ENCODE measurements around the gene PDCL3. TPM values are rescaled to one million over a fixed set of nuclear protein-coding genes. Genes with fewer than 3 reads are reported as not detected.

PDCL3 gene
- 16.3 and 23.8 TPM in 2 replicates for total RNA-seq (2014; rRNA removed)
- 30.8 TPM for polyA plus RNA-seq (2012)

DNA sequence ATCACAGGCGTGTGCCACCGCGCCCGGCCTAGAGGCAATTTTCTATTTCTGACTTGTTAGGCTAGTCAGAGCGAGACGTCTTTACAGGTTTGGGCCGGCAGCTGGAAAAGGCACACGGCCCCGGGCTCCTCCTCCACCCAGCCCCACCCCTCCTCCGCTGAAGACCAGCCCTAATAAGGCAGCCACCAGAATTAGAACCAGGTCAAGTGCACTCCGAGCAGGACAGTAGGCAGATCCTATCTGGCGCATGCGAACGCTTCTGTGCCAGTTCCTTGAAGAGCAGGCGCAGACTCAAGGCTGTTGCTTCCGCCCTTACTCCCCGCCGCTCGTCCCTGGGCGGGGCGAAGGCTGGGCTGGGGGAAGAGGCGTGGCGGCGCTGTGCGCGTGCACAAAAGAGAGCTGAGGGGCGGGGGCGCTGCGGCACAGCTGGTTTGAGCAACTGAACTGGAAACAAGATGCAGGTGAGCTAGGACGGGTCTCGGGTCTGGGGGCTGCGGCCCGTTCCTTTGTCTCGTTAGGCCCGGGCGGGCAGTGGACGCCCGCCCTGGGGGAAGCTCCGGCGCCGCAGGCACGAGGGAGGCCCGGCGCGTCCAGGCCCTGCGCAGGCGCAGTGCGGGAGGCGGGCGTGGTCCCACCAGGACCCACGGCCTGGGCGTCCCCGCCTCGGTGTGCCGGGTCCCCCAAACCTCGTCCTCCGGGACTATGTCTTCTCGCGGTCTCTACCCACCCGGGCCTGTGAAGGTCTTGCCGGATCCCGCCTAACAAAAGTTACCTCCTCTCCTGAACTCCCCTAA is at the start of gene PDCL3:
PDCL3 (plus strand) TSS at position 381 of the 794 bp plus-strand sequence; CDS start at position 456, 75 bp downstream.
- DNase-seq (ENCODE audit: low read depth): peak; percentile 99

DNA sequence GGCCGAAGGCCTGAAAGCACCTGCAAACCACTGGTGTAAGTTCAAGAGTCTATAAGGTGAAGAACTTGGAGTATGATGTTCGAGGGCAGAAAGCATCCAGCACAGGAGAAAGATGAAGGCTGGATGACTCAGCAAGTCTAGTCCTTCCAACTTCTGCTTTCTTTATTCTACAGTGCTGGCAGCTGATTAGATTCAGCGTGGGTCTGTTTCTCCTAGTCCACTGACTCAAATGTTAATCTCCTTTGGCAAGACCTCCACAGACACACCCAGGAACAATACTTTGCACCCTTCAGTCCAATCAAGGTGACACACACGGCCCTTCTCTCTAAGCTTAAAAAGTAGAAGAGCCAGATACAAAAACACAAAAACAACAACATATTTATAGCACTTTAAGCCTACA is 49.1 kb upstream of the PDCL3 start:
- no peak for DNase-seq (ENCODE audit: low read depth)

DNA sequence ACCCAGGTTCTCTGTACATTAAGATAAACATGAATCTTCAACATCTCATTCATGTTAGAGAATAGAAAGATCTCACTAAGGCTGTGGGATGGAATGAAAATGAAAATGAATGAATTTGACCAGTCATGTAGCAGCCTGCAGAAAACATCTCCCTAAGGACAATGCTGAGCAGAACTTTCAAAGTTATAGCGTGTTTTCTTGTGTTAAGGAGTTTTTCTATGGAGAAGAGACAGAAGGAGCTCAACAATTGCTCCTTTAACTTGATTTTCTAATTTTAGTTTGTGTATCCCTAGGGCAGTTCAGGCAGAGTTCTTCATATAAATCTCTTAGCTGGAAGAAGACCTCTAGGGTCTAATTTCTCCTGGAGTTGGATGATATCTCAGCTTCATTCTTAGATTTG is 45.2 kb upstream of the PDCL3 start:
- no peak for DNase-seq (ENCODE audit: low read depth)

DNA sequence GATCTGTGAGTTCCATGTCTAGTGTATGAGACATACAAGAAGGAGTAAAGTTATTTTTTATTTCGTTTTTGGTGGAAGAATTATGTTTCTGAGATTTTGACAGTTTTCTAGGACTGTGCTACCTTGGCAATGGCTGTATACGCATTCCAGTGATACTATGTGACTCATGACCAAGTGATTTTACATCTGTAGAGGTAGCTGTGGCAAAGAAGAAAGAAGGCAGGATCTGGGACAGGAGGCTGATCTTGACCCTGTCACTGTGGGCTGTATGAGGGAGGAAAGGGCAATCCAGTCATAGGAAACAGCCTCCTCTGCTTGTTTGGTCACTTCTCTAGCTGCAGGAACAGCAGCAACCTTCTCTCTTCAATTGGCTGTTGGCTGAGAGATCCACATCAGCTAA is 44.0 kb upstream of the PDCL3 start:
- DNase-seq (ENCODE audit: low read depth): no peak

DNA sequence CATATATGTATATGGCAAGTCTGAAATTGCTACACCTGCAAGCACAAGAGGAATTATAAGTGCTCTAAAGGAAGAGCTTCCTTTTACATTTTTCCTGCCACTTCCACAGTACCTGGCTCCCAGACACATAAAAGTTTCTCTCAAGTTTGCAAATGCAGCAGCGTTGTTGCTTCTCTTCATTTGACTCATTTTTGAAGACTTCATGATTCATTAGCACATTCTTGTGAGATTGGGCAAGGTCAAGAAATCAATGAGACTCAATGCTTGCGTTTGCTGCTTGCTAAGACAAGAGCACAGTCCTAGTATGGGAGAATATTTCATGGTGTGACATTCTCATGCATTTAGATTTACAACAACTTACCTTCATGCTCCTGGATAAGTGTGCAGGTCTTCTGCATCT is 42.6 kb upstream of the PDCL3 start:
- no peak for DNase-seq (ENCODE audit: low read depth)

DNA sequence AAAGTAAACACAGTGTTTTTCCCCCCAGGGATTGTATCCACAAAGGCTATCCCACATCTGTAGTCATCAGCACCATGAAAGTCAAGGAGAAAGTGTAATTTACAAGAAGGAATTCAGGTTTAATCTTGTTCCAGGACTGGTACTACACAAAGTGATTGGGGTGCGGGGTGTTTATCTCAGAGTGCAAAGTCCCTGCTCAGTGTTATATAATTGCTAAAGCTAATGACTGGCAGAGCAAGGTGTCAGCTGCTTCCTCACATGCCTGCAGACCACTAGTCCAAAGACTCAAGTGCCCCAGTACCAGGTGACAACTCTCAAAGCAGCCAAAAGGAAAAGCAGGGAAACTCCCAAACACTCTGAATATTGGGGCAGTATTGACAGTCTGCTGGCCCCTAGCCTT is 40.4 kb upstream of the PDCL3 start:
- DNase-seq (ENCODE audit: low read depth): no peak

DNA sequence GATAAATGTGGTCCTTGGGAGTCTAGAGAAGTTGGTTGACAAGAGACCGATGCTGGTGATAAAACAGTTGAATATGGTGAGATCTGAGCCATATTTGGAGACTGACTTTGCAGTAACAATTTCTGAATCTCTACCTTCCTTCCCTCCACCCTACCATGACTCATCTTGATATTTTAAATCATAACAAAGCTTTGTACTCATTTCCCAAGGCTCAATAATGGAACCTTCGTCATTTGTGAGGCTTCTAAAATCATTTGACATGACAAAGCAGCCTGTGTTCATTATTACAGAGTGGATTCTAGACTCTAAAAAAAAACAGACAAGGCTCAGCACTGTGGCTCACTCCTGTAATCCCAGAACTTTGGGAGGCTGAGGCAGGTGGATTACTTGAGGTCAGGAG is 38.5 kb upstream of the PDCL3 start:
- peak; percentile 11 for DNase-seq (ENCODE audit: low read depth)

DNA sequence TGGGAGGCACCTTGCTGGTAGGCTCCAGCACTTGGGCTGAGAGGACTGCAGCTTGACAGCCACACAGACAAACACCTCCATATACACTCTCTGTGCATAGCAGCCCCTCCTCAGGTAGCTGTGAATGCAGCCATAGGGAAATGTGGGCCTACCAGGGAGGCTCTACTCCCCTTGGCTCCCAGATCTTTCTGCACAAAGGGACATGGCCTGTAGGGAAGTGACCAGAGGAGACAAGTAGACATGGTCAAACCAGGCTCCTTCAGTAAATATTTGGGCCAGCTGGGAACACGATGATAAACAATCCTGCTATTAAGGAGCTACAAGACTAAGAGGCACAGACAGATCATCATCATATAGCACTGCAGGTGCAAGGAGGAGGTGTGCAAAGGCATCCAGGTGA is 35.9 kb upstream of the PDCL3 start:
- no peak for DNase-seq (ENCODE audit: low read depth)

DNA sequence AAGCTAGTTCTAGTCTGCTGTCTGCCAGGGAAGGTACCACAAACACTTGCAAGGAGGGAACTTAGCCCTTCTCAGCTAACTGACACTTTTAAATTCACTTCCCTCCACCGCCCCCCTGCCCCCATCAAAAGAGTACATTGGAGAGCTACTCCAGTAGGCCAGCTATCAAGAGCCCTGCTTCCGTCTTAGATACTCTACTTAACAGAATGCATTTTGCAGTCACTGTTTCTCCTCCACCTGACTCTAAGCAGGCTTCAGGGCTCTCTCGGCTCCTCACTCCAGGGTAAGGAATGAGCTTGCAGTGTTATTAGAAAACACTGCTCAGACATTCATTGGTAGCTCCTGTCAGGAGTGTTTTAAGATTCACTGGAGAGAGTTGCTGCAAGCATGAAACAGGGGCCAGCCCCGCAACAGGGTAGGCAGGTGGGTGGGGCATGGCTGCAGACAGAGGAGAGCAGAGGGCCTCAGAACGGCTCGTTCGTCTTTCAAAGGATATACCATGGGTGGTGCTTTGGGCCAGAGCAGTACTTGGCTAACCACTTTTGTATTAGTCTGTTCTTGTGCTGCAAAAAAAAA is 35.3 kb upstream of the PDCL3 start:
- no peak for DNase-seq (ENCODE audit: low read depth)

DNA sequence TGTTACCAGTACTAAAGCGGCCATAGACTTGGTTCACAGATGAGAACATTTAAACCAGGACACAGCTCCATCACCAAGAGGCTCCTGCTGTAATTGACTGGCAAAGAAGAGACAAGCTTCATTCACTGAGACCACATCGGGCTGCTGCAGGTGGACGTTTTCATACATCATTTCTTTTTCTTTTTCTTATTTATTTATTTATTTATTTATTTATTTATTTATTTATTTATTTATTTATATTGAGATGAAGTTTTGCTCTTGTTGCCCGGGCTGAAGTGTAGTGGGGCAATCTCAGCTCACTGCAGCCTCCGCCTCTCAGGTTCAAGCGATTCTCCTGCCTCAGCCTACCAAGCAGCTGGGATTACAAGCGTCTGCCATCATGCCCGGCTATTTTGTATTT is 33.6 kb upstream of the PDCL3 start:
- DNase-seq (ENCODE audit: low read depth): no peak

DNA sequence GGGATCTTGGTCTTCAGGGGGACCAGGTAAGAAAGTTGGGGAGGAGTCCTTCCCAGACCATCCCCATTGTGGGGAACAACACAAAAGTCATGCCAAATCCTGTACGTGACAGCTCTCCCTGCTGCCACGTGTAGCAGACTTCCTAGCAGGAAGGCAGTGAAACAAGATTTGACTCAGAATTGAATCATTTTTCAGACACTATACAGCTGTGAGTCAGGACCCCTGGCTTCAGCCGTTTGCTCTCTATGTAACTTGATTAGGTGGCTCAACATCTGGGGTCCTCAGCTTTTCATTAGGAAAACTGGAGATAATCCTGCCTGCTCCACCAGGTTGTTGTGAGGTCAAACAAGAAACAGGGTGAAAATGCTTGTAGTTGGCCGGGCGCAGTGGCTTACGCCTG is 32.9 kb upstream of the PDCL3 start:
- no peak for DNase-seq (ENCODE audit: low read depth)

DNA sequence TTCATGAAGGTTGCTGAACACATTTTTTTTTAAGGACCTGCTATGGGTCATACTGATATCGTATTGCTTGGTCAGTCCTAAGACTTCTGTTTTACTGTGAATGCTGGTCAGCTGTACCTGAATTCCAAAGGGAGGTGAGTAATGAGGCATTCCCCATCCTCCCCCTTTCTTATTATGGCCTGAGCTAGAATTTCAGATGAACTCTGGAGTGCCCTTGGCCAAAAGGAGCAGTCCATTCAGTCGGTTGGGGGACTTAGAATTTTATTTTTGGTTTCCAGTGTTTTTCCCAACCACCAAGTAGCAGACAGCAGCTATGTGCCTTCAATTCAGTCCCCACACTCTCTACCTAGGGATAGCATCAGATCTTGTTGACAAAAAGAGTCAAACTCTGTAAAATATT is 26.9 kb upstream of the PDCL3 start:
- no peak for DNase-seq (ENCODE audit: low read depth)

DNA sequence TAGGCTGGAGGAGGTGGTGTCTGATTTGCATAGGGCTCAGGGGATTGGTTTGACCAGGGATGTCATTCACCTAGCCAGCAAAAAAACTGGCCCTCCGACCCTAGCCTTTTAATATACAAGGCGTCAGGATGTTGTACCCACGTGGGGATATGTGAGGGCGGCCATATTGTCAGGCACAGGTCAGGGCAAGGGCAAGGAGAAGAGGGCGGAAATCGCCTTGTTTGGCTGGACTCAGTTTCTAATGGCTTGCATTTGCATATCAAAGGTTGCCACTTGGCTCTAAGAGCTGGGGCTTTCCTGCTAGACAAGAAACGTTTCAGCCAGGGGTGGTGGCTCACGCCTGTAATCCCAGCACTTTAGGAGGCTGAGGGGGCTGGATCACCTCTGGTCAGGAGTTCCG is 24.9 kb upstream of the PDCL3 start:
- no peak for DNase-seq (ENCODE audit: low read depth)

DNA sequence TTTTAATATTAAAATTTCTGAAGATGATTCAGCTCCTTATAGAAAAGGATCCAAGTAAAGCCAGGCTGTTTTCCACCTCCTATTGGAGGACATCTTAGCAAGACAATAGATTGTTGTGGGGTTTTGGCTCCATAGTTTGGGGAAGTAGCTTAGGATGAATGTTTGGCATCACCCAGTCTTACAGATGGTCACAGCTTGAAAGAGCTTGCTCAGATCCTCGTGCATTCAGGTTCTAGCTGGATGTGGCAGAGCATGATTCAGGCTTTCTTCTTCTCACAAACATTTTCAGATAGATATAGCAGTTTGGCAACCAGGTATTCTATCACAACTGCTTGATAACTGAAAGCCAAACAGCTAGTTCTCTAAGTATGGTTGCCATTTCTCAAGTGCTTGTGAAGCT is 23.6 kb upstream of the PDCL3 start:
- no peak for DNase-seq (ENCODE audit: low read depth)

DNA sequence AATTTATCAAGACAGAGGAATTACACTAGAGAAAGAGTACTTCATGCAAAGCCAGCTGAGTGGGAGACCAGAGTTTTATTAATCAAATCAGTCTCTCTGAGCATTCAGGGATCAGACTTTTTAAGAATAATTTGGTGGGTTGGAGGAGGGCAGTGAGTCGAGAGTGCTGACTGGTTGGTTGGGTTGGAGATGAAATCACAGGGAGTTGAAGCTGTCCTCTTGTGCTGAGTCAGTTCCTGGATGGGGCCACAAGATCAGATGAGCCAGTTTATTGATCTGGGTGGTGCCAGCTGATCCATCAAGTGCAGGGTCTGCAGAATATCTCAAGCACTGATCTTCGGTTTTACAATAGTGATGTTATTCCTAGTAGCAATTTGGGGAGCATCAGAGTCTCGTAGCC is 21.4 kb upstream of the PDCL3 start:
- DNase-seq (ENCODE audit: low read depth): no peak

DNA sequence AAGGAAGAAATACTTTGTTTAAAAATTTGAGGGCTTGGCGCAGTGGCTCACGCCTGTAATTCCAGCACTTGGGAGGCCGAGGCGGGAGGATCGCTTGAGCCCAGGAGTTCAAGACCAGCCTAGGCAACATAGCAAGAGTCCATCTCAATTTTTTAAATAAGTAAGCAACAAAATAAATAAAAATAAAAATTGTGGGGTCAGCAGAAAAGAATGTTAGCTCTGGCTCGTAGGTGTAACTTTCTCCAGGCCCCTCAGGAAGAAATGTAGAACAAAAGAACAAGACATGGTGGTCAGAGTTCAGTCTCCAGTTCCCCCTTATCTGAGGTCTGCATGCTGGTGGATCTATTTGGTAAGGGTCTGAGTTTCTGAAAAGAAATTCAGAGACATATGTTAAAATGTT is 20.4 kb upstream of the PDCL3 start:
- no peak for DNase-seq (ENCODE audit: low read depth)

DNA sequence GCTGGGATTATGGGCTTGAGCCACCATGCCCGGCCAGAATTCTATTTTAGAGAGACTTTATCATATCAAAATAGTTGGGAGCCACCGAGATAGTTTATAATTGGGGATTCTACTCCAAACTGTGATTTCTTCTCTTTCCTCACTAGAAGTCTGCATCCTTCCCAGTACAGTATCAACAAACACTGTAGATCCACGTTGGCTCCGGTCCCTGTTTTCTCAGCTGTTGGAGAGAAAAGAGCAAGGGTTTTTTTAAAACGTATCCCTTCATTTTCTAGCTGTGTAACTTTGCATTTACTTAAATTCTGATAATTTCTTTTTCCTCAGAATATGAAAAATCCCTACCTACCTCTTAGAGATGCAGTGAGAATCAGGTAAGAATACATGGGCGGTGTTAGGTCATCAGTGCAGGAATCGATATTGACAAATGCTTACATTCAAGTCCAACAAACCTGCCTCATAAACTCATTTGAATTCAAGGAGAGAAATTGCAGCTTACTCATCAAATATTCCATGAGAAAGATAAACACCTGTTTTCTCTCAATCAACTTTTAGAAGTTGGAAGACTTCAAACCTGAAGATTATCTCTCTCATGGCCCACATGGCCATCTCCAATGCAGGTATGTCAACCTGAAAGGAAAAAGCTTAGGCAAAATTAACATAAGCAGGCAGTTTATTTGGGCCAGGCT is 17.7 kb upstream of the PDCL3 start:
- DNase-seq (ENCODE audit: low read depth): no peak

DNA sequence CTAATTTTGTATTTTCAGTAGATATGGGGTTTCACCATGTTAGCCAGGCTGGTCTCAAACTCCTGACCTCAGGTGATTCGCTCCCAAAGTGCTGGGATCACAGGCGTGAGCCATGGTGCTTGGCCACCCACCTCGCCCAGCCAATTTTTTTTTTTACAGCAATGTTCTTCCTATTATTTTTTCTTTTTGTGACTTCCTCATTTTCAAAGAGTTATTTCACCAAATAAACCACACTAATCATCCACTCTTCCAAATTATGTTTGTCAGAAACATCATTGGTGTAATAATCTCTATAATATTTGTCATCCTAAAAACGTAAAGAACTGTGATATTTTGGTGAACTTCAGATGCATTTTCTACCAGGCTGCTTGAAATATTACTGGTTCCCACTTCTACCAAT is 16.3 kb upstream of the PDCL3 start:
- no peak for DNase-seq (ENCODE audit: low read depth)

DNA sequence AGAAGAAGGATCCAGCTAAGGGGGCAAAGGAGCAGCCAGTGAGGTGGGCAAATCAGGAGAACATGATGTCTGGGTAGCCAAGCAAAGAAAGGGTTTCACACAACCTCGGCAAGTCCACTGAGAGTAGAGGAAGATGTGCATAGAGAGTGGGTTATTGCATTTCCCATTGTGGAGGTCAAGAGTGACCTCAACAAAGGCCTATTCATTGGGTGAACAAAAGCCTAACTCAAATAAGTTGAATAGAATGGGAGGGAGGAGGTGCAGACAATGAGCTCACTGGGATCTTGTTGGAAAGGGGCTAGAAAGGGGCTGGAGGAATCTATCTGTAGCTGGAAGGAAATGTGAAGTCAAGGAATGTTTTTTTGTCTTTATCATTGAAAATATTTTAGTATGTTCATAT is 14.0 kb upstream of the PDCL3 start:
- no peak for DNase-seq (ENCODE audit: low read depth)

DNA sequence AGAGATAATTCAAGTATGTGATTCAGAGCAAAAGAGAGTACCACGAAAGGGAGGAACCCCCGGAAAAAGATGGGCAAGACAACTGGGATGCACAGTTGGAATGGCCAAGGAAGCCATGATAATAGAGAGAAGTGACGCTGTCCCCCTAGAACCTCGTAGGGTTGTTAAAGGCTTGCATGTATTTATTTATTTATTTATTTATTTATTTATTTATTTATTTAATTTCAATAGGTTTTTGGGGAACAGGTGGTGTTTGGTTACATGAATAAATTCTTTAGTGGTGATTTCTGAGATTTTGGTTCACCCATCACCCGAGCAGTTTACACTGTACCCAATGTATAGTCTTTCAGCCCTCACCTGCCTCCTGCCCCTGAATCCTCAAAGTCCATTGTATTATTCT is 11.5 kb upstream of the PDCL3 start:
- no peak for DNase-seq (ENCODE audit: low read depth)

DNA sequence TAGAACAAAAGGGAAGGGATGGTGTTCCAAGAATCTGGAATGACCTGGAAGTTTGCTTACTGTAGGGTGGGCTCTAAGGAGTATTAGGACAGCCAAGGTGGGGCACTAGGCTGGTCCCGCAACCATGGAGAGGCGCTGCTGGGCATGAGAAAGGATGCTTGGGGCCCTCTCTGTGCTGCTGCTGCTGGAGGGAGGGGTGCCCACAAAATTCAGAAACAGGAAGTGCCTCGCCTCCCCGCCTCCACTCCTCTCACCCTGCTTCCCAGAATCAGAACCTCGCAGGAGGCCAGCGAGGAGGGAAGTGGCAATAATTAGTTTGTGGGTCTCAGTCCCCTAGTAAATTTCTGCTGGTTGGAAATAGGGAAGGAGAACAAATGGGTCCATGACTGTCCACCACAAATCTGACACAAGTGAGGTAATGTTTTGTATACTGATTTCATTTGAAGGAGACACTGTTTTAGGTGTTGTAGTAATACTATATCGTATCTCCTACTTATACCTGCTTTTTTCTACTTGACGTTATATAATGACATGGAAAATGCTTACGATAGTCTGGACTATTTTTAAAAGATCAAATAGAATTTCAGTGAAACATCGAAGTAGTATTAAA is 7.9 kb upstream of the PDCL3 start:
- no peak for DNase-seq (ENCODE audit: low read depth)

DNA sequence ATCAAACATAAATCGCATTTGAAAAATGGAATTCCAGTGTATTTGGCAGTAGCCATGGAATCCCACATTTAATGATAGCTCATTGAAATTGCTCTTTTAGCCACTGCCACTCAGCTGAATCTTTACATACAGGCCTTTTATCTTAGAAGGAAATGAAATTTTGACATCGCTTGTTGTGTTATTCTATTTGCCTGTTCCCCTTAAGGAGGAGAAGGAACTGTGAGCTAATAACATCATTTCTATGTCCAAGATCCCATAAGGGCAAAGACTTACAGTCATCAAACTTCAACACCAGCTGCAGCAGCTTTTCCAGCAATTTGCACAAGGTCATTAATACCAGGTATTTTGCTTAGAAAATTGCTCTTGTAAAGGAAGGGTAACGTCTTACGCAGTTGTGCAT is 6.0 kb upstream of the PDCL3 start:
- no peak for DNase-seq (ENCODE audit: low read depth)
